NCI-H2227 (cell line): ENCODE results near the gene NAE1.
A peak's percentile ranks its signal among the peaks of the same experiment; 100 is the strongest.

Experiments
- DNase-seq: peaks from one replicate; lab custom pipeline; 2025; ENCODE audit not compliant: unreplicated experiment; lab: John Stamatoyannopoulos, UW

The NAE1 gene

GRCh38 chr16:66850115-66850815 lies 19.5 kb upstream of the NAE1 start:
- DNase-seq: no peak

GRCh38 chr16:66849549-66849948 lies 18.8 kb upstream of the NAE1 start:
- DNase-seq: no peak

- no peak for DNase-seq
Measured at GRCh38 chr16:66849021-66849420, 18.2 kb upstream of the NAE1 start.

- no peak for DNase-seq
Measured at GRCh38 chr16:66848172-66848571, 17.4 kb upstream of the NAE1 start.

GRCh38 chr16:66847533-66848067 lies 16.8 kb upstream of the NAE1 start:
- no peak for DNase-seq

GRCh38 chr16:66846831-66847230 lies 16.1 kb upstream of the NAE1 start:
- DNase-seq: no peak

GRCh38 chr16:66846266-66846665 lies 15.5 kb upstream of the NAE1 start:
- no peak for DNase-seq

- DNase-seq: no peak
Measured at GRCh38 chr16:66845791-66846221, 15.0 kb upstream of the NAE1 start.

GRCh38 chr16:66845080-66845410 lies 14.3 kb upstream of the NAE1 start:
- no peak for DNase-seq

GRCh38 chr16:66844342-66845079 lies 13.7 kb upstream of the NAE1 start, which contains the start of gene CA7:
TSS of gene CA7 (plus strand) at chr16:66844414. CDS start at chr16:66844488, 74 bp downstream.
- peak; percentile 4 for DNase-seq

GRCh38 chr16:66844009-66844341 lies 13.2 kb upstream of the NAE1 start:
- DNase-seq: no peak

- DNase-seq: no peak
Measured at GRCh38 chr16:66843191-66843590, 12.4 kb upstream of the NAE1 start.

GRCh38 chr16:66842765-66843164 lies 12.0 kb upstream of the NAE1 start:
- DNase-seq: no peak

- no peak for DNase-seq
Measured at GRCh38 chr16:66841366-66841765, 10.6 kb upstream of the NAE1 start.

GRCh38 chr16:66840883-66841282 lies 10.1 kb upstream of the NAE1 start:
- DNase-seq: no peak

GRCh38 chr16:66834746-66835145 lies 4.0 kb upstream of the NAE1 start:
- no peak for DNase-seq

- no peak for DNase-seq
Measured at GRCh38 chr16:66832661-66833305, 2.0 kb upstream of the NAE1 start.

GRCh38 chr16:66832190-66832589 lies 1.4 kb upstream of the NAE1 start:
- no peak for DNase-seq

GRCh38 chr16:66824006-66824405 lies 6.8 kb downstream of the NAE1 start:
- DNase-seq: no peak

GRCh38 chr16:66814734-66815133 lies 16.0 kb downstream of the NAE1 start:
- DNase-seq: no peak

GRCh38 chr16:66811043-66811442 lies 19.7 kb downstream of the NAE1 start:
- no peak for DNase-seq

- no peak for DNase-seq
Measured at GRCh38 chr16:66810391-66810790, 20.4 kb downstream of the NAE1 start.
